Gastroesophageal sphincter (tissue), 3 donors: ENCODE data around the gene PTPRD.

Source experiments
- CTCF ChIP-seq, 4 experiments: fragments of 200-600 bp in 2 of 4; fragments of 450-650 bp in 2 of 4; sonication (generic) in 1 of 4; IDR thresholded peaks; one replicate each; pipeline ENCODE4 v1.5.1; 2017 to 2019; ENCODE audit warnings: antibody characterized with exemption in 4 of 4, mild to moderate bottlenecking in 2 of 4, moderate library complexity in 2 of 4
- EP300 ChIP-seq: sonication (generic); formaldehyde crosslinking; IDR thresholded peaks from one replicate; pipeline ENCODE4 v1.6.1; 2017; ENCODE audit warnings: antibody characterized with exemption, mild to moderate bottlenecking
- POLR2A ChIP-seq, 2 donors: fragments of 450-650 bp; IDR thresholded peaks; one replicate each; pipeline ENCODE4 v1.6.1; 2017; ENCODE audit warnings: antibody characterized with exemption in 2 of 2, mild to moderate bottlenecking in 2 of 2, moderate library complexity in 1 of 2

- TF ChIP-seq CTCF (IDR thresholded peaks at IDR 0.05), result no peak
- no peak for TF ChIP-seq POLR2A (IDR thresholded peaks at IDR 0.05)
- TF ChIP-seq EP300, result no peak
Observed at GRCh38 chr9:10566848-10567247, 46.0 kb downstream of the PTPRD start.
